Spleen (tissue), 7 donors: ENCODE measurements around the gene BRINP1.

Source experiments
- CTCF ChIP-seq, 11 experiments: fragments of 200-600 bp in 7 of 11; fragments of 450-650 bp in 4 of 11; sonication (generic) in 4 of 11; IDR thresholded peaks in 8 of 11; conservative IDR thresholded peaks in 3 of 11; 1 replicate in 7 of 11; 2 replicates in 4 of 11; pipeline versions ENCODE4 v1.4.0 to v1.8.0; 2016 to 2021; ENCODE audit warnings: antibody characterized with exemption in 11 of 11, inconsistent platforms in 4 of 11, mild to moderate bottlenecking in 1 of 11
- POLR2A ChIP-seq, 3 donors: fragments of 450-650 bp; IDR thresholded peaks; one replicate each; pipeline ENCODE4 v1.5.1; 2017; ENCODE audit warnings: antibody characterized with exemption in 3 of 3, mild to moderate bottlenecking in 1 of 3
- donor health status: DM: no; HTN: no; CAD: no; lungs with moderate emphysema.
- donor health status: DM: no; HTN: no; CAD: no.
- donor health status: DM: no; HTN: no; CAD: no.

DNA sequence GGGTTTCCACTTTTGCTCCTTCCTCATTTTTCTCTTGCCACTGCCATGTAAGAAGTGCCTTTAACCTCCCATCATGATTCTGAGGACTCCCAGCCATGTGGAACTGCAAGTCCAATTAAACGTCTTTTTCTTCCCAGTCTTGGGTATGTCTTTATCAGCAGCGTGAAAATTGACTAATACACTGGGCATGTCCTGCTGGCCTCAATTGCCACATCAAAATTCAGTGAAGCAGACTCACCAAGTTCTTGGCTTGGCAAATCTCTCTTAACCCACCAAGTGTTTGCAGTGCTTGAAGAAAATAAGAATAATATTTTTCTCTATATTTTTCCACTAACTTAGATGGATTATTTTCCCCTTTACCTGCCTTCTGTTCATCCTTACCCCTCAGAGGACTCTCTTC is 212.0 kb downstream of the BRINP1 start:
- TF ChIP-seq CTCF (IDR thresholded peaks at IDR 0.05 in 8 of 11, conservative IDR thresholded peaks at IDR 0.05 in 3 of 11) (no peak), POLR2A (IDR thresholded peaks at IDR 0.05) (no peak)
